Skeletal muscle tissue (tissue), 4 donors: ENCODE results near the gene TNIK. TPM values are rescaled to one million over a fixed set of nuclear protein-coding genes. Genes with fewer than 3 reads are reported as not detected.

Experiments used
- H3K27ac ChIP-seq: one replicate; pipeline ENCODE4 v1.7.0; 2013; ENCODE audit warnings: mild to moderate bottlenecking, low read depth, low read length, inconsistent platforms
- H3K27me3 ChIP-seq, 3 donors: one replicate each; pipeline ENCODE4 v1.7.0; 2013; ENCODE audit warnings: low read length in 3 of 3; ENCODE audit not compliant: control insufficient read depth in 3 of 3, insufficient read depth in 3 of 3
- H3K36me3 ChIP-seq, 3 donors: one replicate each; pipeline ENCODE4 v1.7.0; 2013; ENCODE audit warnings: low read length in 3 of 3; ENCODE audit not compliant: control insufficient read depth in 3 of 3, insufficient read depth in 3 of 3
- H3K4me1 ChIP-seq, 3 donors: one replicate each; pipeline ENCODE4 v1.7.0; 2013; ENCODE audit warnings: low read length in 3 of 3, mild to moderate bottlenecking in 3 of 3; ENCODE audit not compliant: control insufficient read depth in 3 of 3, insufficient read depth in 3 of 3
- H3K4me3 ChIP-seq, 3 donors: one replicate each; pipeline ENCODE4 v1.7.0; 2013; ENCODE audit warnings: low read length in 3 of 3
- H3K9ac ChIP-seq, 3 donors: one replicate each; pipeline ENCODE4 v1.7.0; 2013; ENCODE audit warnings: low read length in 3 of 3, mild to moderate bottlenecking in 3 of 3, moderate library complexity in 2 of 3, low read depth in 1 of 3
- H3K9me3 ChIP-seq, 3 donors: one replicate each; pipeline ENCODE4 v1.7.0; 2013; ENCODE audit warnings: low read length in 3 of 3; ENCODE audit not compliant: control insufficient read depth in 3 of 3
- total RNA-seq: library from RNA; depleted of rRNA; stranded (reverse); fragments of >200 nt; gene quantifications from one replicate; pipeline ENCODE4 v1.2.3, GENCODE V29; 2014
- donor health status: Osteomylitis.

Gene TNIK
- total RNA-seq, 1 donor from 2014 or later: 31.3 TPM

DNA sequence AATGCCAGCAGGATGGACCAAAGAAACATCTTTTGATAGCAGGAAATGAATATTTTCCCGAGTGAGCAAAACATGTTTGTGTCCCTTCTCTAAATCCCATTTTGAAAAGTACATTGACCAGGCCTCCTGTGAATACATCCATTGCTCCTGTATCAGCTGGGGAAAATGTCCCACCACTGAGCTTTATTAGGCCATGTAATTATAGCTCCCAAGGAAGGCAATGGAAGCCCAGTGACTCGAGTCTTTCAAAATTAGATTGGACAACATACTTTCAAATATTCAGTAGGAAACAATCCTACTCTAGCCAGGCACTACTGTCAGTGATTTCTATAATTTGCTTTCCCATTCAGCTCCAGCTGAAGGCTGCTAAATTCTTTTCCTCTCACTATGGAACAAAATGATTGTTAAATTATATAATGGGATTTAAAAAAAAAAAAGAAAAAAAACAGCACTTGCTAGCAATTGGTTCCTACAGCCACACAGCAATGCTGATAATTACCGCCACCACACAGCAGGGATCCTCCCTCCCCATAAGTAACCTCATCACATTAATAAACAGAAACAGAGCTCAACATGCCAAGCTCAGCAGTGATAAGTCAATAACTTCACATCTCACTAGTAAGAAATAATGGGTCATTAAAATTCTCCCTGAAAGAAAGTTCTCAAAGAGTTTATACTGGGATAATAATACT is 261.3 kb downstream of the TNIK start:
- Histone ChIP-seq H3K9ac (no peak overlapping the region), H3K27me3 (no peaks in the 10 kb centered on the region), H3K4me3 (no peak overlapping the region), H3K36me3 (no peaks in the 10 kb centered on the region), H3K27ac (peak overlapping the region; percentile 31), H3K4me1 (peaks cover 9 to 12% (median 11%) of the 10 kb centered on the region in 3 donors), H3K9me3 (no peaks in the 10 kb centered on the region)

- peaks cover 7 to 19% (median 12%) of the 10 kb centered on the region in 3 donors for H3K4me1 ChIP-seq
- H3K27ac ChIP-seq: no peak overlapping the region
- no peak overlapping the region for H3K4me3 ChIP-seq
- no peaks in the 10 kb centered on the region for H3K36me3 ChIP-seq
- no peaks in the 10 kb centered on the region for H3K27me3 ChIP-seq
- H3K9me3 ChIP-seq: no peaks in the 10 kb centered on the region
- H3K9ac ChIP-seq: no peak overlapping the region
Measured at GRCh38 chr3:171195686-171196085, 264.5 kb downstream of the TNIK start.

DNA sequence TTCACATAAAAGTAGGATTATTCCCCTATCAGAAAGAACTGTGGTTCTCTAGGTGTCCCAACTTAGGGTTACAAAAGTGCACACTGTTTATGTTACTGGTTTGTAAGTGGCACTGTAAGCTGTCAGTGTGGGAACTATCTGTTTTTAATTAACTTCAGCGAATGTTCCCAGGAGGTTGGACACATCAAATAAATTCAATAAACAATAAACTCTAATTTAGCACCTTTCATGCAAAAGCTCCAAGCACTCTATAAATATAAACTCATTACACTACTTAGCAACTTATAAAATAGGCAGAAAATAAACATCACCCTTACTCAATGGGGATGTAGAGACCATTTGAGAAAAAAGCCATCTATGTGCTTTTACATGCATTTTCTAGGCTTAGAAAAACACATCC is 265.2 kb downstream of the TNIK start:
- no peak overlapping the region for H3K4me3 ChIP-seq
- no peak overlapping the region for H3K27ac ChIP-seq
- H3K9ac ChIP-seq: no peak overlapping the region
- H3K36me3 ChIP-seq: no peaks in the 10 kb centered on the region
- no peaks in the 10 kb centered on the region for H3K27me3 ChIP-seq
- no peaks in the 10 kb centered on the region for H3K9me3 ChIP-seq
- H3K4me1 ChIP-seq: peaks cover 7 to 19% (median 12%) of the 10 kb centered on the region in 3 donors

DNA sequence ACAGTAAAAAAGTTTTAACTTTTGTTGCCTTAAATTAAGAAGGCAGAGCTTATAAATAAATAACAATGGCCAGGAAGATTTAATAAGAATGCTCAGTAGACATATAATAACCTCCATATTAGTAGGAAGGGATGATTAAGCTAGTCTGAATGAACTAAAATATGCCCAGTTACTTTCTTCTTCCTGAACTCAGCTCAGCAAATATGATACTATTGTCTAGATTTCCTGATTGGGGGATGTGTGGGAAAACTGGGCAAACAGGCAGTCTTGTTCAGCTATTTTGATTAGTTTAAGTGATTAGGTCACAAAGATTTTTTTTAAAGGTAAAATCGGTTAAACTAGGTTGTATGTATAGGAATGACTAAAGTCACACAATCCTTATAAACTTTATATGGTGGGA is 266.5 kb downstream of the TNIK start:
- peaks cover 3 to 16% (median 4%) of the 10 kb centered on the region in 3 donors for H3K4me1 ChIP-seq
- H3K4me3 ChIP-seq: no peak overlapping the region
- H3K27me3 ChIP-seq: no peaks in the 10 kb centered on the region
- no peak overlapping the region for H3K9ac ChIP-seq
- H3K9me3 ChIP-seq: no peaks in the 10 kb centered on the region
- no peak overlapping the region for H3K27ac ChIP-seq
- no peaks in the 10 kb centered on the region for H3K36me3 ChIP-seq

DNA sequence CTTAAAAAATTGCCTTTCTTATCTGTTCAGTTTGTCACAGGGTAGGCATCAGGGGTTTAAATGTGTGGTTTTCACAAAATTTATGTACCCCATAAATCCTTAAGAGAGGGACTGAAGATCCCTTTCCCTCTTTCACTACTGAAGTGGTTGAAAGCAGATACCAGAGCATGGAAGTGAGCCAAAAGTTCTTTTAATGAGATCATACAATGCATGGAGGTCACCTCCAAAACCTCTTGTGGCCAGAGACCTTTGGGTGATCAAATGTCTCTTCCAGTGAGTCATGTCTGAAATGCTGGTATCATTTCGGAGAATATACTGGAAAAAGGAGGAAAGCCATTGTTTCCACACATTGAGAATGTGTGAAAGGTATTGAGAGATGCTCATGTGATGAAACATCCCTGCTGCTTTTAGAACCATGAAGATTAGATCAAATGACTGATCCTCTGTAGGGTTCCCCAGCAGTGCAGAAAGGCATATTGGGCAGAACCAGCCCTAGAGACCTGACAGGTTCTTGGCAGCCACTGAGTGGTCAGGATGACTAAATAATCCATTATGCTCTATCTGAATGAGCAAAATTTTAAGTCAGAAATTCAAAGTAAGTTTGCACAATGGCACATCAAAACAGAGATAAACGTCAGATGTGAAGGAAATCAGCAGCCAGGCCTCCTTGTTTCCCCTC is 267.9 kb downstream of the TNIK start:
- Histone ChIP-seq H3K9ac (no peak overlapping the region), H3K9me3 (no peaks in the 10 kb centered on the region), H3K27me3 (no peaks in the 10 kb centered on the region), H3K4me3 (no peak overlapping the region), H3K36me3 (no peaks in the 10 kb centered on the region), H3K27ac (no peak overlapping the region), H3K4me1 (peaks cover 0 to 8% (median 0%) of the 10 kb centered on the region in 3 donors)

DNA sequence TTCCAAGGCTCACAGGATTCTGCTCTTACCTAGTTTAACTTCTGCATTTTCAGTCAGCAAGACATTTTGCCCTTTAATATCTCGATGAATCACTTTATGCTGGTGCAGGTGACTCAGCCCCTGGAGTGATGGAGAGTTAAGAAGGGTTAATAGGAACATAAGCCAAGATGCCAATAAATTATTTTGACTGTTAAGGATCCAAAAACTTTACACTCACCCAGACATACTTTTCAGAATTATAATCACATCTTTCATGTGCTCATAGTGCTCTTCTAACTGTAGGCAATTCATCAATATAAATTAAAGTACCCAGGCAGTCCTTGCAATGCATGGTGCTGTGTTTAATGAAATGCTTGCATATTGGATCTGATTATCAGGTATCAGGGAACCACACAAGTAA is 269.5 kb downstream of the TNIK start:
- H3K27me3 ChIP-seq: no peaks in the 10 kb centered on the region
- H3K9ac ChIP-seq: no peak overlapping the region
- peaks cover 0 to 18% (median 11%) of the 10 kb centered on the region in 3 donors for H3K4me1 ChIP-seq
- no peak overlapping the region for H3K27ac ChIP-seq
- H3K36me3 ChIP-seq: no peaks in the 10 kb centered on the region
- no peaks in the 10 kb centered on the region for H3K9me3 ChIP-seq
- H3K4me3 ChIP-seq: no peak overlapping the region

DNA sequence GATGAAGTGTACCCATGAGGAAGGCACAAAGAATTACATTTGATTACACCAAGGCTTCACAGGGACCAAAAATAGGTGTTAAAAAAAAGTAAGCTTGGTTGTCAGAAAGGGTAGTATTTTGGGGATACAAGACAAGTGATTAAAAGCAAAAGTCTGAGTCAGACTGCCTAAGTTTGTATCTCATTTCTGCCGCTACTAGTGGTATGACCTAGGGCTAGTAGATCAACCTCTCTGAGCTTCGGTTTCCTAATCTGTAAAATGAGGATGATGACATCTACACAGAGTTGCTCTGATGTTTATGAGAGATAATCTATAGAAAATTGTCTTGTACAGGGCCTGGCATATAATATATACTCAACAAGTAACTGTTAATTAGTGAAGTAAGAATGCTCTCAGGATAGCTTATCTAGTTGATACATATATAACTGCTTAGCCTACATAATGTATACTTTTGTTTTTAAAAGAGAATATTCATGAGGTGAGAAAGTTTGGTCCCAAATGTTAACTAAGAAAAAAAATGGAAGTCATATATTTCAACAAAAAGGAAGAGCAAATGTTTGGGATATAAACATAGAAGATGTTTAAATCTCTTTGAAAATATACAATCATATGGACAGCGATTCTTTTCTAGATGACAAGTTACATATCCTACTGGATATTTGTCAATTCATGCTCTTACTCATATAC is 270.7 kb downstream of the TNIK start:
- H3K9me3 ChIP-seq: no peaks in the 10 kb centered on the region
- no peak overlapping the region for H3K27ac ChIP-seq
- H3K4me1 ChIP-seq: peaks cover 0 to 21% (median 12%) of the 10 kb centered on the region in 3 donors
- no peak overlapping the region for H3K9ac ChIP-seq
- H3K27me3 ChIP-seq: no peaks in the 10 kb centered on the region
- no peaks in the 10 kb centered on the region for H3K36me3 ChIP-seq
- H3K4me3 ChIP-seq: no peak overlapping the region

- Histone ChIP-seq H3K27ac (no peak overlapping the region), H3K9ac (no peak overlapping the region), H3K4me1 (peaks cover 0 to 25% (median 12%) of the 10 kb centered on the region in 3 donors), H3K9me3 (no peaks in the 10 kb centered on the region), H3K4me3 (no peak overlapping the region), H3K36me3 (no peaks in the 10 kb centered on the region), H3K27me3 (no peaks in the 10 kb centered on the region)
Measured at GRCh38 chr3:171187706-171188290, 272.4 kb downstream of the TNIK start.

DNA sequence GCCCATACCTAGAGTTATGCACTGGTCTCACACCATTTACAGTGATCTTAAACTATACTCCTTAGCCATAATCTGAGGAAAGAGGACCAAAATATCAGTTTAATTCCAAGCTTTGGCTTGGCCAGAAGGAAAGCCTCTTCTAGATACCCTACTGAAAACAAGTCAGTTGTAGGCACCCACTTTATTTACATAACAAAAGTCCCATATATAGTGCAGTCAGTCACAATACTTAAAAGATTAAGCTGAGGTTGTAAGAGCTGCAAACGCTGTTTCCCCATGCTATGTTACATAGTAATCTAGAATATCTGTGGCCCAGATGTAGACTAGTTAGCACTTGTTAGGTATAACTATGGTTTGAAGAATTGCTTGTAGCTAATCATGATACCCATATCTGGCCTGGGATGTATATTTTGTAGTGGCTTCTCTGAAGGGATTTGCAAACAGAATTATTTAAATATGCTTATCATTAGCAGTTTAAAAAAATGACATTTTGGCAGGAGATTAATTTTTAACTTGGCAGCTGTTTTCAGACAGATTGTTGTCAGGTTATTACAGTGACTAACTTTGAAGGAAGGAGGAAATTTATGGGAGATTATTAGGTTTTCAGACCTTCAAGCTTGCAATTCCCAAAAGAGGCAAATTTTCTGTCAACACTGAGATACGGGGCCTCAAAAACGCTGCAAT is 273.2 kb downstream of the TNIK start:
- Histone ChIP-seq H3K27ac (no peak overlapping the region), H3K27me3 (no peaks in the 10 kb centered on the region), H3K4me3 (no peak overlapping the region), H3K9me3 (no peaks in the 10 kb centered on the region), H3K36me3 (no peaks in the 10 kb centered on the region), H3K4me1 (peaks cover 0 to 17% (median 12%) of the 10 kb centered on the region in 3 donors), H3K9ac (no peak overlapping the region)
